Body of pancreas (tissue), 4 donors: ENCODE results near the gene HLA-DPB1. TPM values are rescaled to one million over a fixed set of nuclear protein-coding genes. Genes with fewer than 3 reads are reported as not detected.
"Not testable (repeated sequence)": the region's sequence is repeated elsewhere in the genome, so short reads cannot be mapped to it uniquely, and the experiment has no call there.

ENCODE experiments used
- ATAC-seq: fragments of 150-250 bp; one replicate; pipeline ENCODE4 v1.9.1; 2016
- DNase-seq, 4 donors: peaks; one replicate each; pipeline ENCODE4 v3.0.0-alpha.2; 2019
- H3K27ac ChIP-seq, 4 donors: fragments of 200-600 bp; sonication (generic); 1 replicate in 3 of 4; 2 replicates in 1 of 4; pipeline versions ENCODE4 v1.5.1 to v1.6.1; 2016 to 2019; ENCODE audit warnings: mild to moderate bottlenecking in 1 of 4, mixed read lengths in 1 of 4, moderate library complexity in 1 of 4
- H3K27me3 ChIP-seq, 2 donors: fragments of 200-600 bp; sonication (generic); one replicate each; pipeline ENCODE4 v1.6.0; 2016; ENCODE audit warnings: mild to moderate bottlenecking in 1 of 2
- H3K36me3 ChIP-seq, 2 donors: fragments of 200-600 bp; sonication (generic); replicated peaks in 1 of 2; 2 replicates each; pipeline ENCODE4 v1.5.1; 2016; ENCODE audit warnings: low read depth in 2 of 2; ENCODE audit not compliant: insufficient read depth in 1 of 2
- H3K4me1 ChIP-seq: fragments of 200-600 bp; sonication (generic); one replicate; pipeline ENCODE4 v1.6.0; 2016
- H3K4me3 ChIP-seq, 2 donors: fragments of 200-600 bp; sonication (generic); 1 replicate in 1 of 2; 2 replicates in 1 of 2; pipeline ENCODE4 v1.5.1; 2016 to 2019
- H3K9me3 ChIP-seq, 3 donors: fragments of 200-600 bp; sonication (generic); 1 replicate in 2 of 3; 2 replicates in 1 of 3; pipeline ENCODE4 v1.5.1; 2016
- CTCF ChIP-seq, 7 experiments: fragments of 450-650 bp in 4 of 7; fragments of 200-600 bp in 3 of 7; sonication (generic) in 3 of 7; IDR thresholded peaks; one replicate each; pipeline ENCODE4 v1.5.1; 2016 to 2019; ENCODE audit warnings: antibody characterized with exemption in 7 of 7
- POLR2A ChIP-seq, 3 donors: fragments of 450-650 bp; IDR thresholded peaks; one replicate each; pipeline ENCODE4 v1.6.1; 2016; ENCODE audit warnings: antibody characterized with exemption in 3 of 3, mild to moderate bottlenecking in 2 of 3
- WGBS, 2 donors: methylation state at CpG; one replicate each; pipeline ENCODE4 v1.1.5; 2017; 5-methylcytosine and 5-hydroxymethylcytosine counted together
- intact Hi-C: fragments of 100-400 bp; cut with DNase I; formaldehyde crosslinking; loops from one replicate; pipeline ENCODE4 v1.15.1; 2023
- total RNA-seq, 2 donors: library from RNA; depleted of rRNA; stranded (reverse); fragments of >200 nt; gene quantifications; one replicate each; pipeline ENCODE4 v1.1.0, GENCODE V29; 2016

The HLA-DPB1 gene
- total RNA-seq, 2 donors from 2014 or later, result 41.2 to 52.4 TPM

GRCh38 chr6:33091957-33092356 is 16.2 kb downstream of the HLA-DPB1 start:
- no peaks in the 10 kb centered on the region for H3K27me3 ChIP-seq
- intact Hi-C loops, result no loop called here
- H3K4me3 ChIP-seq, result no peak overlapping the region
- DNase-seq (peak; percentile 42 to 65 (median 52)), ATAC-seq (no peak)
- H3K9me3 ChIP-seq, result no peaks in the 10 kb centered on the region
- no peak overlapping the region for H3K27ac ChIP-seq
- no peaks in the 10 kb centered on the region for H3K36me3 ChIP-seq
- TF ChIP-seq CTCF (IDR thresholded peaks at IDR 0.05) (peak; percentile 11 to 54 (median 45)), POLR2A (IDR thresholded peaks at IDR 0.05) (no peak)
- no peaks in the 10 kb centered on the region for H3K4me1 ChIP-seq
- WGBS, 2 donors, result 27 to 33% methylated on average over 9 of the region's 9 CpGs

- ATAC-seq (no peak), DNase-seq (no peak)
- no peaks in the 10 kb centered on the region for H3K9me3 ChIP-seq
- 66 to 80% methylated on average over 2 to 3 of the region's 3 CpGs for WGBS, 2 donors
- H3K27ac ChIP-seq, result no peak overlapping the region
- intact Hi-C loops, result no loop called here
- H3K4me1 ChIP-seq, result no peaks in the 10 kb centered on the region
- H3K27me3 ChIP-seq, result no peaks in the 10 kb centered on the region
- no peak overlapping the region for H3K4me3 ChIP-seq
- no peaks in the 10 kb centered on the region for H3K36me3 ChIP-seq
- TF ChIP-seq POLR2A (IDR thresholded peaks at IDR 0.05), result no peak
- no peak for TF ChIP-seq CTCF (IDR thresholded peaks at IDR 0.05)
Measured at GRCh38 chr6:33092385-33092784, 16.6 kb downstream of the HLA-DPB1 start.

- Histone ChIP-seq H3K9me3 (no peaks in the 10 kb centered on the region), H3K4me3 (no peak overlapping the region), H3K4me1 (no peaks in the 10 kb centered on the region), H3K27ac (no peak overlapping the region), H3K27me3 (no peaks in the 10 kb centered on the region), H3K36me3 (no peaks in the 10 kb centered on the region)
- intact Hi-C loops, result no loop called here
- no peak for ATAC-seq
- 65 to 72% methylated on average over 3 of the region's 3 CpGs for WGBS, 2 donors
- TF ChIP-seq CTCF (IDR thresholded peaks at IDR 0.05) (no peak), POLR2A (IDR thresholded peaks at IDR 0.05) (no peak)
- no peak for DNase-seq
Measured at GRCh38 chr6:33093855-33094254, 18.1 kb downstream of the HLA-DPB1 start.

GRCh38 chr6:33095681-33096080 is 19.9 kb downstream of the HLA-DPB1 start:
- intact Hi-C loops, result no loop called here
- no peak for DNase-seq

GRCh38 chr6:33101121-33101737 is 25.4 kb downstream of the HLA-DPB1 start:
- 63 to 73% methylated on average over 5 of the region's 5 CpGs for WGBS, 2 donors
- H3K27me3 ChIP-seq, ATAC-seq, DNase-seq, H3K9me3 ChIP-seq, H3K4me1 ChIP-seq, H3K36me3 ChIP-seq, H3K27ac ChIP-seq, H3K4me3 ChIP-seq, intact Hi-C loops: not testable (repeated sequence)

More at GRCh38 chr6:33095681-33096080, 19.9 kb downstream of the HLA-DPB1 start:
- H3K27me3 ChIP-seq, result no peaks in the 10 kb centered on the region
- 80 to 81% methylated on average over 1 of the region's 1 CpG for WGBS, 2 donors
- no peak overlapping the region for H3K27ac ChIP-seq
- no peak overlapping the region for H3K4me3 ChIP-seq
- TF ChIP-seq CTCF (IDR thresholded peaks at IDR 0.05) (no peak), POLR2A (IDR thresholded peaks at IDR 0.05) (no peak)
- H3K9me3 ChIP-seq, result peaks cover 0 to 3% (median 0%) of the 10 kb centered on the region in 3 donors
- ATAC-seq, result no peak
- no peaks in the 10 kb centered on the region for H3K4me1 ChIP-seq
- no peaks in the 10 kb centered on the region for H3K36me3 ChIP-seq
